ENCODE data around the gene CCND1. TPM values are rescaled to one million over a fixed set of nuclear protein-coding genes. Genes with fewer than 3 reads are reported as not detected.
A peak's percentile ranks its signal among the peaks of the same experiment; 100 is the strongest.

The CCND1 gene
- total and polyA plus RNA-seq, 11 donors, result 27.9 to 312 (median 144) TPM

- Histone ChIP-seq H3K4me1 (peaks cover 2 to 50% (median 36%) of the 10 kb centered on the region in 12 donors), H3K27ac (peak overlapping the region in 6 of 12 donors; percentile 8 to 50 (median 28)), H3K27me3 (peaks cover 0 to 38% (median 0%) of the 10 kb centered on the region in 9 donors), H3K9me3 (peaks cover 0 to 5% (median 0%) of the 10 kb centered on the region in 12 donors), H3K4me3 (no peak overlapping the region), H3K36me3 (no peaks in the 10 kb centered on the region)
- intact Hi-C loops (cut with DNase I), result loop anchor here in 2 of 10 donors (10.0 kb wide), 1 partner anchor 140 kb away; no protein-coding TSS in a partner anchor
- TF ChIP-seq CTCF (IDR thresholded peaks at IDR 0.05) (no peak), POLR2A (IDR thresholded peaks at IDR 0.05) (no peak)
- peak in 3 of 4 donors; percentile 5 to 30 (median 9) for ATAC-seq
- 51 to 69% (median 56%) methylated on average over 6 to 7 of the region's 7 CpGs for WGBS, 4 donors
- peak in 3 of 5 donors; percentile 47 to 69 (median 66) for DNase-seq
These were observed 6.4 kb upstream of the CCND1 start for GRCh38 chr11:69634590-69634989.

GRCh38 chr11:69635195-69635594, 5.8 kb upstream of the CCND1 start:
- intact Hi-C loops (cut with DNase I), result loop anchor here in 6 of 10 donors (5.0 to 10.0 kb wide), 4 partner anchors 138 to 193 kb away; no protein-coding TSS in a partner anchor
- peaks cover 2 to 56% (median 42%) of the 10 kb centered on the region in 12 donors for H3K4me1 ChIP-seq
- peaks cover 0 to 44% (median 0%) of the 10 kb centered on the region in 9 donors for H3K27me3 ChIP-seq
- H3K9me3 ChIP-seq, result peaks cover 0 to 2% (median 0%) of the 10 kb centered on the region in 12 donors
- TF ChIP-seq POLR2A (IDR thresholded peaks at IDR 0.05) (no peak), CTCF (IDR thresholded peaks at IDR 0.05) (no peak)
- DNase-seq, result no peak
- WGBS, 4 donors, result 59 to 78% (median 74%) methylated on average over 6 of the region's 6 CpGs
- H3K27ac ChIP-seq, result peak overlapping the region in 2 of 12 donors; percentile 34 to 50
- H3K36me3 ChIP-seq, result no peaks in the 10 kb centered on the region
- no peak for ATAC-seq
- H3K4me3 ChIP-seq, result no peak overlapping the region

GRCh38 chr11:69635804-69636511, 5.0 kb upstream of the CCND1 start:
- Histone ChIP-seq H3K4me3 (peak overlapping the region in 10 of 12 donors; percentile 31 to 97 (median 86)), H3K4me1 (peaks cover 2 to 62% (median 48%) of the 10 kb centered on the region in 12 donors), H3K36me3 (no peaks in the 10 kb centered on the region), H3K27ac (peak overlapping the region in 10 of 12 donors; percentile 18 to 79 (median 72)), H3K27me3 (peaks cover 0 to 51% (median 0%) of the 10 kb centered on the region in 9 donors), H3K9me3 (no peaks in the 10 kb centered on the region)
- TF ChIP-seq POLR2A (IDR thresholded peaks at IDR 0.05) (no peak), CTCF (IDR thresholded peaks at IDR 0.05) (no peak)
- WGBS, 4 donors, result 3 to 16% (median 14%) methylated on average over 16 to 17 of the region's 17 CpGs
- no peak for DNase-seq
- ATAC-seq, result no peak
- intact Hi-C loops (cut with DNase I), result loop anchor here in 6 of 10 donors (5.0 to 10.0 kb wide), 4 partner anchors 139 to 194 kb away; no protein-coding TSS in a partner anchor

Data from heart left ventricle (tissue), 16 donors.